A673 (cell line): ENCODE results near the gene LUZP2. TPM values are rescaled to one million over a fixed set of nuclear protein-coding genes. Genes with fewer than 3 reads are reported as not detected.

Experiments used
- BruUV-seq: library from RNA; stranded (reverse); fragments of 400-500 nt; replicated peaks from 2 replicates; lab custom pipeline; 2021; lab: Mats Ljungman, UMichigan
- CTCF ChIA-PET: fragments of 300-600 bp; sonication (Branson Sonifier 250); formaldehyde crosslinking; loops from one replicate; lab custom pipeline; 2022; ENCODE audit warnings: antibody characterized with exemption; lab: Charles Lee
- POLR2A ChIA-PET: fragments of 300-600 bp; sonication (Branson Sonifier 250); formaldehyde crosslinking; loops from one replicate; lab custom pipeline; 2022; ENCODE audit warnings: antibody characterized with exemption; ENCODE audit not compliant: low non-redundant PET; lab: Charles Lee
- DNase-seq: peaks from one replicate; pipeline ENCODE4 v3.0.0-alpha.2; 2015; ENCODE audit warnings: low spot score
- H3K27ac ChIP-seq: fragments of 200-600 bp; sonication (generic); 2 replicates; pipeline ENCODE4 v1.5.1; 2016; ENCODE audit warnings: mixed run types, low read depth, mild to moderate bottlenecking, mixed read lengths, antibody characterized with exemption, low read length; ENCODE audit not compliant: poor library complexity, severe bottlenecking
- H3K27me3 ChIP-seq: fragments of 200-600 bp; sonication (generic); replicated peaks from 2 replicates; pipeline ENCODE4 v1.6.1; 2017; ENCODE audit warnings: mixed run types, low read depth, mild to moderate bottlenecking, mixed read lengths, antibody characterized with exemption, low read length; ENCODE audit not compliant: insufficient read depth, poor library complexity
- H3K36me3 ChIP-seq: fragments of 200-600 bp; sonication (generic); 2 replicates; pipeline ENCODE4 v1.6.1; 2016; ENCODE audit warnings: mixed run types, mild to moderate bottlenecking, mixed read lengths, antibody characterized with exemption, low read length; ENCODE audit not compliant: insufficient read depth, poor library complexity, severe bottlenecking
- H3K4me1 ChIP-seq: fragments of 200-600 bp; sonication (generic); 2 replicates; pipeline ENCODE4 v1.6.1; 2017; ENCODE audit warnings: mixed run types, mild to moderate bottlenecking, mixed read lengths, antibody characterized with exemption, low read length; ENCODE audit not compliant: insufficient read depth, poor library complexity, severe bottlenecking
- H3K4me3 ChIP-seq: fragments of 200-600 bp; sonication (generic); 2 replicates; pipeline ENCODE4 v1.5.1; 2016; ENCODE audit warnings: low read depth, mixed run types, mild to moderate bottlenecking, mixed read lengths, low read length; ENCODE audit not compliant: poor library complexity, severe bottlenecking
- H3K9me3 ChIP-seq: fragments of 200-600 bp; sonication (generic); 2 replicates; pipeline ENCODE4 v1.6.1; 2016; ENCODE audit warnings: mixed run types, low read depth, mild to moderate bottlenecking, mixed read lengths, antibody characterized with exemption, low read length; ENCODE audit not compliant: poor library complexity, severe bottlenecking
- EZH2 ChIP-seq: fragments of 200-600 bp; sonication (generic); IDR thresholded peaks from 2 replicates; pipeline ENCODE4 v1.6.1; 2017; ENCODE audit warnings: borderline replicate concordance, low read depth, mild to moderate bottlenecking, mixed read lengths, antibody characterized with exemption, low read length; ENCODE audit not compliant: poor library complexity, severe bottlenecking
- intact Hi-C: fragments of 100-400 bp; cut with micrococcal nuclease; formaldehyde crosslinking; loops from one replicate; pipeline ENCODE4 v1.10.0; 2022; ENCODE audit not compliant: unreplicated experiment
- total RNA-seq: library from RNA; stranded (reverse); gene quantifications from 2 replicates; pipeline ENCODE4 v1.2.3, GENCODE V29; 2021
- TF ChIP-seq, protein P1 (sequence below): fragments of 300-800, 200-600 bp; sonication (generic); conservative IDR thresholded peaks from 2 replicates; pipeline ENCODE4 v1.5.1; 2017; ENCODE audit warnings: low read depth, mild to moderate bottlenecking, antibody characterized with exemption, low read length, moderate library complexity, mixed read lengths

LUZP2 gene
- total RNA-seq, 1 experiment from 2014 or later, result 0.15 TPM

DNA sequence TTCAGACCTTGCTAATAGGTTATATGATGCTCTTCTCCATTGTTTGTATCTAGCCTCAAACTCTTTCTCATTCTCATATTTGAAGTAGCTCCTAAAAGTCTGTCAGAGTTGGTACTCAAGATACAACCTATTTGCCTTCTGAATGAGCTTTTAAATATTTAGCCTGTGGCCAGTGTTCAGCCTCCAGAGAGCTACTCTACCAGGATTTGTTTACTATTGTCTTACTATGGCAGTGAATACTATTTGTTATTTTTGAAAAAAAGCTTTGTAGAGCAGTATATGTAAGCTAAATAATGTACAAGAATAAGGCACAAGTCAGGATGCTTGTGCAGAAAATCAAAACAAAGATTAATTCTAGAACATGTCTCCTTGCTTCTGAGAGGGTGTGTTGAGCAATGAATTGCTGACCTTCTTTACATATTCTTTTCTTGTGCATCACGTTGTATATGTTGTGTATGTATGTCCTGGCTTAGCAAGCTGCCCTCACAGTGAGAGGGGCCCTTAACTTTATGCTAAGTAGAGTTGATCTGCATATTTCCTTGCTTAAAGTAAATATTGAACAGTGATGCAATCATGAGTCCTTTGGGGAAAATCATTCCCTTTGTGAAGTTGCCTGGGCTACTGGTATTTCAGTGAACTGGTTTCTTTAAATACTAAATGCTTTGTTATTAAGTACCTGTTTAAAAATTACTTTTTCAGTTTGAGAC, 438.0 kb downstream of the LUZP2 start:
- Histone ChIP-seq H3K36me3 (no peaks in the 10 kb centered on the region), H3K27me3 (no peaks in the 10 kb centered on the region), H3K27ac (no peak overlapping the region), H3K4me1 (no peaks in the 10 kb centered on the region), H3K4me3 (no peak overlapping the region), H3K9me3 (peaks cover 4% of the 10 kb centered on the region)
- CTCF ChIA-PET, result no interaction called here
- BruUV-seq, result no TSS peak
- intact Hi-C loops, result no loop called here
- no peak for DNase-seq
- TF ChIP-seq, protein P1, sequence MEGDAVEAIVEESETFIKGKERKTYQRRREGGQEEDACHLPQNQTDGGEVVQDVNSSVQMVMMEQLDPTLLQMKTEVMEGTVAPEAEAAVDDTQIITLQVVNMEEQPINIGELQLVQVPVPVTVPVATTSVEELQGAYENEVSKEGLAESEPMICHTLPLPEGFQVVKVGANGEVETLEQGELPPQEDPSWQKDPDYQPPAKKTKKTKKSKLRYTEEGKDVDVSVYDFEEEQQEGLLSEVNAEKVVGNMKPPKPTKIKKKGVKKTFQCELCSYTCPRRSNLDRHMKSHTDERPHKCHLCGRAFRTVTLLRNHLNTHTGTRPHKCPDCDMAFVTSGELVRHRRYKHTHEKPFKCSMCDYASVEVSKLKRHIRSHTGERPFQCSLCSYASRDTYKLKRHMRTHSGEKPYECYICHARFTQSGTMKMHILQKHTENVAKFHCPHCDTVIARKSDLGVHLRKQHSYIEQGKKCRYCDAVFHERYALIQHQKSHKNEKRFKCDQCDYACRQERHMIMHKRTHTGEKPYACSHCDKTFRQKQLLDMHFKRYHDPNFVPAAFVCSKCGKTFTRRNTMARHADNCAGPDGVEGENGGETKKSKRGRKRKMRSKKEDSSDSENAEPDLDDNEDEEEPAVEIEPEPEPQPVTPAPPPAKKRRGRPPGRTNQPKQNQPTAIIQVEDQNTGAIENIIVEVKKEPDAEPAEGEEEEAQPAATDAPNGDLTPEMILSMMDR, result no peak
- no peak for TF ChIP-seq EZH2
- POLR2A ChIA-PET, result no interaction called here

DNA sequence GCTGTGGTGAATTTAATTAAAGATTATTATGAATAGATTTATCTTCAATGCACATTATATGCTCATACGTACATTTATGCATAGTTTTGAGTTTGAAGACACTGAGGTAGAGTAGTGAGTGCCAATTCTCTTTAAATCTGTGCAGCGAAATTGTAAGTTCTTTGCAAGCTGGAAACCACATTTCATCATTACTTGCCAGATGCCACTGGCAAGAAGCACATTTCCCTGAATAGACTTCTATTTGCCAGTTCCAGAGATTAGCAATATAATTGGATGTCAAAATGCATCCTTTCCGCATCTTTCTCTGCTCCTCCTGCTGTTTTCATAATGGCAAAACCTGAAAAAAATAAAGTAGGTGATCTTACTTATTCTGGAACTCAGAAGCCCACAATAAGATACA, 448.0 kb downstream of the LUZP2 start:
- Histone ChIP-seq H3K4me1 (no peaks in the 10 kb centered on the region), H3K36me3 (no peaks in the 10 kb centered on the region), H3K9me3 (no peaks in the 10 kb centered on the region), H3K27me3 (no peaks in the 10 kb centered on the region), H3K4me3 (no peak overlapping the region), H3K27ac (no peak overlapping the region)
- CTCF ChIA-PET, result no interaction called here
- POLR2A ChIA-PET, result no interaction called here
- no peak for TF ChIP-seq EZH2
- TF ChIP-seq, protein P1, result no peak
- BruUV-seq, result no TSS peak
- no peak for DNase-seq
- intact Hi-C loops, result no loop called here

DNA sequence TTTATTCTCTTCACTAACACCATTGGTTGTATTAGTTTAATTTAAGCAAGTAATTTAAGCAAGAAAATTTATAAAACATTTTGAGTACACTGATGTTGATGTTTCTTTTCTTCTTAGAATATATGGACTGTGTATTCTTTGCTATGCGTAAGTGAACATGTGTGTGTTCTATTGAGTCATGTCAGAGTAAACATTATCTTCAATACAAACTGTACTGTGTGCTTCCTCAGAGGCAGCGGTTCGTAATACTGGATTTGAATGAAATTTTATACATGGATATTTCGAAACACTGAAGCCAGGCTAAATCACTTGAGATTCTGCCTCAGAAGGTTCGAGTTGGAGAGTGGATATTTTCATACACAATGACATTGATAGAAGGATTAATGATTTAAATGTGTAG, 452.6 kb downstream of the LUZP2 start:
- BruUV-seq, result no TSS peak
- H3K27ac ChIP-seq, result no peak overlapping the region
- H3K36me3 ChIP-seq, result no peaks in the 10 kb centered on the region
- H3K9me3 ChIP-seq, result no peaks in the 10 kb centered on the region
- ChIA-PET POLR2A (no interaction called here), CTCF (no interaction called here)
- no peak overlapping the region for H3K4me3 ChIP-seq
- TF ChIP-seq, protein P1, result no peak
- DNase-seq, result no peak
- no peaks in the 10 kb centered on the region for H3K4me1 ChIP-seq
- intact Hi-C loops, result no loop called here
- H3K27me3 ChIP-seq, result no peaks in the 10 kb centered on the region
